ENCODE data around the gene PCYOX1L.
"Not testable (repeated sequence)": the region's sequence is repeated elsewhere in the genome, so short reads cannot be mapped to it uniquely, and the experiment has no call there.

The PCYOX1L gene

DNA sequence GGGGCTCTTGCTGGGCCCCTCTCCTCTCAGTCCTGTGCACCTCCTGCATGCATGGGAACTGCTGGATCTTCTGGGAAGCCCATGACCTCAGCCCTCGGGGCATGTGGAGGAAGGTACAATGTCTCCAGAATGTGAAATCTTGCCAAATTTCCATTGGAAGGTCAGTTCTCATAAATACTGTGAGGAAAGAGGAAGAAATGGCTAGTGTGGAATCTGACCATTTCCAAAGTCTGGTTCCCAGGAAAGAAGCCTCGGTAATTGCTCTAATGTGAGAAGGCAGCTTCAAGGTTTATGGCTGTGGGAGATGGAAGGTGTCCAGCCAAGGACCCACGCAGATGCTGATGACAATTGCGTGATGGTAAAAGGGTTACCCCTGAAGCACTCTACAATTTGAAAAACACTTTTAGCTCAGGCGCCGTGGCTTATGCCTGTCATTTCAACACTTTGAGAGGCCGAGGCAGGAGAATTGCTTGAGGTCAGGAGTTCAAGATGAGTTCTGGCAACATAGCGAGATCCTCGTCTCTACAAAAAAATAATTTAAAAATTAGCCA lies 29.3 kb downstream of the PCYOX1L start:
- H3K9me3 ChIP-seq (ENCODE audit: control insufficient read depth in 2 of 2, low read length in 2 of 2) = no peaks in the 10 kb centered on the region
- peak overlapping the region; percentile 99 for H3K27ac ChIP-seq (ENCODE audit: low read length)
- H3K27me3 ChIP-seq (ENCODE audit: control insufficient read depth in 1 of 2, insufficient read depth in 2 of 2, low read length in 2 of 2) = no peaks in the 10 kb centered on the region
- H3K9ac ChIP-seq (ENCODE audit: low read length in 2 of 2) = peak overlapping the region; percentile 72 to 76
- H3K4me1 ChIP-seq (ENCODE audit: control insufficient read depth, insufficient read depth, low read length) = peaks cover 88% of the 10 kb centered on the region
- no peaks in the 10 kb centered on the region for H3K36me3 ChIP-seq (ENCODE audit: control insufficient read depth in 2 of 2, insufficient read depth in 2 of 2, low read length in 2 of 2)
- peak overlapping the region; percentile 25 to 57 for H3K4me3 ChIP-seq (ENCODE audit: low read length in 2 of 2)

DNA sequence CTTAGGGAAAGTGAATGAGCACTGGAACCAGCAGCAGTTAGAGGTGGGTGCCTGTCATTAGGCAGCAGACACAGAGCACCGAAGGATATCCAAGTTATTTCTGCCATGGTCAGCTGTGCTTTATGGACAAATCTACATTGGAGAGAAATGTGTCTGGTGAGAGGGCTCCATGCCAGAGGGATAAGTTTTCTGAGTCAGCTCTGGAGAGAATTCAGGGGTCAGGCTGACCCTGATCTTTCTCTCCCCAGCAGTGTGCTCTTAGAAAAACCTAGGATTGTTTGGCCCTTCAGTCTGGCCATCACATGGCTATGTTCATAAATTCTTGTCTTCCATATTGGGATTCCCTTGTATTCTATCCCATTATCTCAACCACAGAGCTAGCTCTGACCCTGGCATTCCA lies 30.1 kb downstream of the PCYOX1L start:
- peak overlapping the region; percentile 4 to 40 for H3K4me3 ChIP-seq (ENCODE audit: low read length in 2 of 2)
- no peaks in the 10 kb centered on the region for H3K9me3 ChIP-seq (ENCODE audit: control insufficient read depth in 2 of 2, low read length in 2 of 2)
- peak overlapping the region; percentile 99 for H3K27ac ChIP-seq (ENCODE audit: low read length)
- H3K27me3 ChIP-seq (ENCODE audit: control insufficient read depth in 1 of 2, insufficient read depth in 2 of 2, low read length in 2 of 2) = no peaks in the 10 kb centered on the region
- H3K4me1 ChIP-seq (ENCODE audit: control insufficient read depth, insufficient read depth, low read length) = peaks cover 87% of the 10 kb centered on the region
- peak overlapping the region; percentile 71 to 72 for H3K9ac ChIP-seq (ENCODE audit: low read length in 2 of 2)
- no peaks in the 10 kb centered on the region for H3K36me3 ChIP-seq (ENCODE audit: control insufficient read depth in 2 of 2, insufficient read depth in 2 of 2, low read length in 2 of 2)

DNA sequence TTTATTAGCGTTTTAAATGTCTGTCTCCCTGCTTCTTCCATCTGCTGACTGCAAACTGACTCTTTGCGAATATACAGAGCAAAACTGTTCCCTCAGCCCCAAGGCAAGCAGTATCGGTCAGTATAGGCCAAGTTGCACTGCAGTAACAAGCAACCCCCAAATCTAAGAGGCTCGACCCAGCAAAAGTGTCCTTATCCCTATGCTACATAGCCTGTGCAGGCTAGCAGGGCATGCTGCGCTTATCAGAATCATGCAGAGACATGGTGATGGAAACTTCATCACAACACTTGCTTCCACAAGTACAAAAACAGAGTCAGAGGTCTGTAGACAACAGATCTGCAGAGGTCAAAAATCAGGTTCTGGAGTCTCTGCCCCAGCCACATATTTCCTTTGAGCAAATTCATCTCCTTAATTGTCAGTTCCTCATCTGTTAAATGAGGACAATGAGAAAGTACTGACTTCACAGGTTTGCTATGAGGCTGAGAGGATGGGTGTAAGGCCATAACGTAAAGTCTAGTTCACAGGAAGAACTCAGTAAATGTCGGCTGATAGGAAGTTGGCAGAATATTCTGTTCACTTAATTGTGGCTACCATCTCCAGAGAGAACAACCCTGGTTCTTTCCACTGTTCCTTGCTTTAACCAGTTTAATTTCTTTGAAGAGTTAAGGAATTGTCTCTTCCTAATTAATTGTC lies 30.8 kb downstream of the PCYOX1L start:
- Histone ChIP-seq H3K36me3 (ENCODE audit: control insufficient read depth in 2 of 2, insufficient read depth in 2 of 2, low read length in 2 of 2) (no peaks in the 10 kb centered on the region), H3K27me3 (ENCODE audit: control insufficient read depth in 1 of 2, insufficient read depth in 2 of 2, low read length in 2 of 2) (no peaks in the 10 kb centered on the region), H3K9me3 (ENCODE audit: control insufficient read depth in 2 of 2, low read length in 2 of 2) (no peaks in the 10 kb centered on the region), H3K4me3 (ENCODE audit: low read length in 2 of 2) (peak overlapping the region in 1 of 2 donors; percentile 40), H3K4me1 (ENCODE audit: control insufficient read depth, insufficient read depth, low read length) (peaks cover 84% of the 10 kb centered on the region), H3K27ac (ENCODE audit: low read length) (peak overlapping the region; percentile 99), H3K9ac (ENCODE audit: low read length in 2 of 2) (peak overlapping the region; percentile 71 to 76)

GRCh38 chr5:149389552-149390495 lies 32.0 kb downstream of the PCYOX1L start:
- Histone ChIP-seq H3K4me3 (ENCODE audit: low read length in 2 of 2) (peak overlapping the region; percentile 17 to 52), H3K27me3 (ENCODE audit: control insufficient read depth in 1 of 2, insufficient read depth in 2 of 2, low read length in 2 of 2) (no peaks in the 10 kb centered on the region), H3K27ac (ENCODE audit: low read length) (peak overlapping the region; percentile 99), H3K36me3 (ENCODE audit: control insufficient read depth in 2 of 2, insufficient read depth in 2 of 2, low read length in 2 of 2) (no peaks in the 10 kb centered on the region), H3K9ac (ENCODE audit: low read length in 2 of 2) (peak overlapping the region; percentile 75 to 76), H3K4me1 (ENCODE audit: control insufficient read depth, insufficient read depth, low read length) (peaks cover 73% of the 10 kb centered on the region), H3K9me3 (ENCODE audit: control insufficient read depth in 2 of 2, low read length in 2 of 2) (no peaks in the 10 kb centered on the region)

DNA sequence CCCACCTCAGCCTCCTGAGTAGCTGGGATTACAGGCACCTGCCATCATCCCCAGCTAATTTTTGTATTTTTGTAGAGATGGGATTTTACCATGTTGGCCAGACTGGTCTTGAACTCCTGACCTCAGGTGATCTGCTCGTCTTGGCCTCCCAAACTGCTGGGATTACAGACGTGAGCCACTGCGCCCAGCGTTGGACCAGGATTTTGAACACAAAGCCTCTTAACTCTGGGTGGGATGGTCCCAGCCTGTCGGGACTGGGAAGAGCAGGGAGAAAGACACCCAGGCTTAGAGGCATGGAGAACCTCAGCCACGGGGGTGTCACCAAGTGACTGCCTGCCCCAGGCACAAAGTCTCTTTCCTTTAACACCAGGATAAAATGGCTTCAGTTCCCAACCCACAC lies 33.2 kb downstream of the PCYOX1L start:
- H3K27me3 ChIP-seq (ENCODE audit: control insufficient read depth in 1 of 2, insufficient read depth in 2 of 2, low read length in 2 of 2); H3K36me3 ChIP-seq (ENCODE audit: control insufficient read depth in 2 of 2, insufficient read depth in 2 of 2, low read length in 2 of 2); H3K9me3 ChIP-seq (ENCODE audit: control insufficient read depth in 2 of 2, low read length in 2 of 2): not testable (repeated sequence)
- Histone ChIP-seq H3K4me1 (ENCODE audit: control insufficient read depth, insufficient read depth, low read length) (peaks cover 64% of the 10 kb centered on the region), H3K4me3 (ENCODE audit: low read length in 2 of 2) (peak overlapping the region in 1 of 2 donors; percentile 22), H3K9ac (ENCODE audit: low read length in 2 of 2) (peak overlapping the region; percentile 11 to 51), H3K27ac (ENCODE audit: low read length) (peak overlapping the region; percentile 89)

DNA sequence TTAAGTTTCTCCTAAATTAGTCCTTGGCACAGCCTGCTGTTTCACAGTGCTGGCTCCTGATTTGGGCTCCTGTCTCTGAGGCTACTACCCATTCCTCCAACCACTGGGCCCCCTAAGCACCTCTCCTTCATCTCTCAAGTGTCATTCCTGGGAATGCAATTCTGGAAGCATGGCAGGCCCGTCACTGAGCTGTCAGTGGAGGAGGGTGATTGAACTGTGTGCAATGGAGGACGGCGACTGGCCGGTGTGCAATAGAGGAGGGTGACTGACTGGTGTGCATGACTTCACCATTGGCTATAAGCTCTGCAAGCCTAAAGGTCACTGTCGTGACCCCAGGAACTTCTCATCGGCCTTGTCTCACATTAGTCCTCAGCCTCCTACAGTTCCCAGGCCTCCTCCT lies 33.7 kb downstream of the PCYOX1L start:
- Histone ChIP-seq H3K27ac (ENCODE audit: low read length) (peak overlapping the region; percentile 89), H3K4me1 (ENCODE audit: control insufficient read depth, insufficient read depth, low read length) (peaks cover 59% of the 10 kb centered on the region), H3K36me3 (ENCODE audit: control insufficient read depth in 2 of 2, insufficient read depth in 2 of 2, low read length in 2 of 2) (no peaks in the 10 kb centered on the region), H3K9ac (ENCODE audit: low read length in 2 of 2) (peak overlapping the region; percentile 1 to 51), H3K4me3 (ENCODE audit: low read length in 2 of 2) (peak overlapping the region; percentile 15 to 22), H3K27me3 (ENCODE audit: control insufficient read depth in 1 of 2, insufficient read depth in 2 of 2, low read length in 2 of 2) (no peaks in the 10 kb centered on the region), H3K9me3 (ENCODE audit: control insufficient read depth in 2 of 2, low read length in 2 of 2) (no peaks in the 10 kb centered on the region)

DNA sequence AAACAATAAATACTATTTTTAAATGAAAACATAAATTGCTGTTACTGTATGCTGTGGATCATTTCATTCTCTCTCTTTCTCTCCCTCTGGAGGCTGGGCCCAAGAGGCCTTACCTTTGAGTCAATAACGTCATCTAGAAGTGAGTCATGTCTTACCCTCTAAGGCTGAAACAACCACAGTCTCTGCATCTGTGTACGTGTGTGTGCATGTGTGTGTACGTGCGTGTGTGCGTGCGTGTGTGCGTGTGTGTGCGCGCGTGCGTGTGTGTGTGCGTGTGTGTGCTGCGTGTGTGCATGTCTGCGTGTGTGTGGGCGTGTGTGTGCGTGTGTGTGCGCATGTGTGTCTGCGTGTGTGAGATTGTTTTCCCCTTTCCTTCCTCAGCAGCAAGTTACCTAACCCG lies 34.9 kb downstream of the PCYOX1L start:
- Histone ChIP-seq H3K9ac (ENCODE audit: low read length in 2 of 2) (no peak overlapping the region), H3K4me3 (ENCODE audit: low read length in 2 of 2) (no peak overlapping the region), H3K27ac (ENCODE audit: low read length) (peak overlapping the region; percentile 89)

GRCh38 chr5:149394996-149395395 lies 37.1 kb downstream of the PCYOX1L start:
- not testable (repeated sequence) for H3K9me3 ChIP-seq (ENCODE audit: control insufficient read depth in 2 of 2, low read length in 2 of 2); H3K4me3 ChIP-seq (ENCODE audit: low read length in 2 of 2); H3K27me3 ChIP-seq (ENCODE audit: control insufficient read depth in 1 of 2, insufficient read depth in 2 of 2, low read length in 2 of 2); H3K36me3 ChIP-seq (ENCODE audit: control insufficient read depth in 2 of 2, insufficient read depth in 2 of 2, low read length in 2 of 2); H3K27ac ChIP-seq (ENCODE audit: low read length); H3K9ac ChIP-seq (ENCODE audit: low read length in 2 of 2)
- H3K4me1 ChIP-seq (ENCODE audit: control insufficient read depth, insufficient read depth, low read length) = peaks cover 37% of the 10 kb centered on the region

More for the DNA sequence above, 34.9 kb downstream of the PCYOX1L start:
- peaks cover 49% of the 10 kb centered on the region for H3K4me1 ChIP-seq (ENCODE audit: control insufficient read depth, insufficient read depth, low read length)
- H3K9me3 ChIP-seq (ENCODE audit: control insufficient read depth in 2 of 2, low read length in 2 of 2) = no peaks in the 10 kb centered on the region
- H3K27me3 ChIP-seq (ENCODE audit: control insufficient read depth in 1 of 2, insufficient read depth in 2 of 2, low read length in 2 of 2) = no peaks in the 10 kb centered on the region
- H3K36me3 ChIP-seq (ENCODE audit: control insufficient read depth in 2 of 2, insufficient read depth in 2 of 2, low read length in 2 of 2) = no peaks in the 10 kb centered on the region

- Histone ChIP-seq H3K27ac (ENCODE audit: low read length) (no peak overlapping the region), H3K4me1 (ENCODE audit: control insufficient read depth, insufficient read depth, low read length) (peaks cover 19% of the 10 kb centered on the region), H3K4me3 (ENCODE audit: low read length in 2 of 2) (no peak overlapping the region), H3K9me3 (ENCODE audit: control insufficient read depth in 2 of 2, low read length in 2 of 2) (no peaks in the 10 kb centered on the region), H3K27me3 (ENCODE audit: control insufficient read depth in 1 of 2, insufficient read depth in 2 of 2, low read length in 2 of 2) (no peaks in the 10 kb centered on the region), H3K9ac (ENCODE audit: low read length in 2 of 2) (no peak overlapping the region), H3K36me3 (ENCODE audit: control insufficient read depth in 2 of 2, insufficient read depth in 2 of 2, low read length in 2 of 2) (no peaks in the 10 kb centered on the region)
Observed at GRCh38 chr5:149397530-149397929, 39.7 kb downstream of the PCYOX1L start.

- not testable (repeated sequence) for H3K4me3 ChIP-seq (ENCODE audit: low read length in 2 of 2); H3K27ac ChIP-seq (ENCODE audit: low read length); H3K9me3 ChIP-seq (ENCODE audit: control insufficient read depth in 2 of 2, low read length in 2 of 2); H3K27me3 ChIP-seq (ENCODE audit: control insufficient read depth in 1 of 2, insufficient read depth in 2 of 2, low read length in 2 of 2); H3K9ac ChIP-seq (ENCODE audit: low read length in 2 of 2); H3K36me3 ChIP-seq (ENCODE audit: control insufficient read depth in 2 of 2, insufficient read depth in 2 of 2, low read length in 2 of 2)
- H3K4me1 ChIP-seq (ENCODE audit: control insufficient read depth, insufficient read depth, low read length) = peaks cover 17% of the 10 kb centered on the region
Observed at GRCh38 chr5:149398747-149399266, 41.0 kb downstream of the PCYOX1L start.

Data from stomach smooth muscle (tissue), 2 donors.